ENCODE measurements around the gene UCN. TPM values are rescaled to one million over a fixed set of nuclear protein-coding genes. Genes with fewer than 3 reads are reported as not detected.

The UCN gene
- total and polyA plus RNA-seq, 4 donors: 0.79 to 4.6 (median 3.3) TPM

- H3K9me3 ChIP-seq (ENCODE audit: control insufficient read depth, insufficient read depth, low read length): no peaks in the 10 kb centered on the region
- peaks cover 26% of the 10 kb centered on the region for H3K36me3 ChIP-seq (ENCODE audit: control insufficient read depth, insufficient read depth, low read length)
- no peaks in the 10 kb centered on the region for H3K27me3 ChIP-seq (ENCODE audit: control insufficient read depth, insufficient read depth, low read length)
- no peaks in the 10 kb centered on the region for H3K4me1 ChIP-seq (ENCODE audit: control insufficient read depth, insufficient read depth, low read length)
- DNase-seq (ENCODE audit: low read depth in 4 of 6, low spot score in 6 of 6): peak in 1 of 6 donors; percentile 26
- no peak overlapping the region for H3K27ac ChIP-seq (ENCODE audit: low read depth, low read length)
- no peak overlapping the region for H3K4me3 ChIP-seq (ENCODE audit: low read depth, low read length)
- 81% methylated on average over 11 of the region's 12 CpGs for WGBS (ENCODE audit: insufficient coverage)
Measured at GRCh38 chr2:27316655-27317412, 8.6 kb upstream of the UCN start.

- no peak overlapping the region for H3K4me3 ChIP-seq (ENCODE audit: low read depth, low read length)
- H3K4me1 ChIP-seq (ENCODE audit: control insufficient read depth, insufficient read depth, low read length): no peaks in the 10 kb centered on the region
- no peaks in the 10 kb centered on the region for H3K27me3 ChIP-seq (ENCODE audit: control insufficient read depth, insufficient read depth, low read length)
- H3K36me3 ChIP-seq (ENCODE audit: control insufficient read depth, insufficient read depth, low read length): peaks cover 34% of the 10 kb centered on the region
- no peak overlapping the region for H3K27ac ChIP-seq (ENCODE audit: low read depth, low read length)
- DNase-seq (ENCODE audit: low read depth in 4 of 6, low spot score in 6 of 6): no peak
- 71% methylated on average over 4 of the region's 8 CpGs for WGBS (ENCODE audit: insufficient coverage)
- no peaks in the 10 kb centered on the region for H3K9me3 ChIP-seq (ENCODE audit: control insufficient read depth, insufficient read depth, low read length)
Measured at GRCh38 chr2:27315122-27315521, 6.9 kb upstream of the UCN start.

DNA sequence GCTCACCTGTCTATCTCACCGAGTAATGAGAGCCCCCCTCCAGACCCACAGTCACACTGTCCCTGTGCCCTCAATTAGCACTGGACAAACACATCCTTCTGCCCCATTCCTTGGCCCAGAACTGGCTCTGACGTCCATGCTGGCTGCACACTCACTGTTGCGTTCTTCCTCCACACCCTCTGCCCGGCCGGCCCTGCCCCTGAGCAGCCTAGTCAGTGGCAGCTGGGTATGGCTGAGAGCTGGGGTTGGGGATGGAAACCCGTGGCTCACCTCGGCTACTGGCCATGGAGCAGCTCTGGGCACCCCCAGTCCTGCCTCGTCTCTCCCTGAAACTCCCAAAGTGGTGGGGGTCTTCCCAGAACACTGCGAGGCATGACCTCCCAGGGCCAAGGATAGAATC is 6.5 kb upstream of the UCN start:
- WGBS (ENCODE audit: insufficient coverage): 90% methylated on average over 7 of the region's 9 CpGs
- no peak for DNase-seq (ENCODE audit: low read depth in 4 of 6, low spot score in 6 of 6)
- H3K27ac ChIP-seq (ENCODE audit: low read depth, low read length): no peak overlapping the region
- peaks cover 30% of the 10 kb centered on the region for H3K36me3 ChIP-seq (ENCODE audit: control insufficient read depth, insufficient read depth, low read length)
- no peaks in the 10 kb centered on the region for H3K9me3 ChIP-seq (ENCODE audit: control insufficient read depth, insufficient read depth, low read length)
- no peak overlapping the region for H3K4me3 ChIP-seq (ENCODE audit: low read depth, low read length)
- H3K4me1 ChIP-seq (ENCODE audit: control insufficient read depth, insufficient read depth, low read length): no peaks in the 10 kb centered on the region
- no peaks in the 10 kb centered on the region for H3K27me3 ChIP-seq (ENCODE audit: control insufficient read depth, insufficient read depth, low read length)

DNA sequence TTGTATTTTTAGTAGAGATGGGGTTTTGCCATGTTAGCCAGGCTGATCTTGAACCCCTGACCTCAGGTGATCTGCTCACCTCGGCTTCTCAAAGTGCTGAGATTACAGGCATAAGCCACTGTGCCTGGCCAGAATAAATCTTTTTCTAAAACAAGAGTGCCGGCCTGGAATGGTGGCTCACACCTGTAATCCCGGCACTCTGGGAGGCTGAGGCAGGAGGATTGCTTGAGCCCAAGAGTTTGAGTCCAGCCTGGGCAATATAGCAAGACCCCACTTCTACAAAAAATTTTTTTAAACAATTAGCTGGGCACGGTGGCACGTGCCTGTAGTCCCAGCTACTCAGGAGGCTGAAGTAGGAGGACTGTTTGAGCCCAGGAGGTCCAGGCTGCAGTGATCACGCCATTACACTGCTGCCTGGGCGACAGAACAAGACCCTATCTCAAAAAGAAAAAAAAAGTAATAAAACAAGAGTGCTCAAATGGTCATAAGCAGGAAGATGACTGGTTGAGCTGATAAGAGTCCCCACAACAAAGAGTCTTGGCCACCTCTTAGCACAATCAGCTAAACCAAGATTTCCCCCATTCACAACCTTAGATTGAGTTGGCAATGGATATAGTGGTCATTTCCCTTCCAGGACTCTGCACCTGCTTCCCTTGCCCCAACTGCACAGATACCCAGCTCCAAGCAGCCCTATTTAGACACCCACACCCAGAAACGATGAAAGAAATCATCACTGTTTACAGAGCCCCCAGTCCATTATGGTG is 5.8 kb upstream of the UCN start:
- H3K4me3 ChIP-seq (ENCODE audit: low read depth, low read length): no peak overlapping the region
- H3K27me3 ChIP-seq (ENCODE audit: control insufficient read depth, insufficient read depth, low read length): no peaks in the 10 kb centered on the region
- WGBS (ENCODE audit: insufficient coverage): 100% methylated on average over 1 of the region's 8 CpGs
- H3K36me3 ChIP-seq (ENCODE audit: control insufficient read depth, insufficient read depth, low read length): peaks cover 32% of the 10 kb centered on the region
- H3K9me3 ChIP-seq (ENCODE audit: control insufficient read depth, insufficient read depth, low read length): no peaks in the 10 kb centered on the region
- H3K4me1 ChIP-seq (ENCODE audit: control insufficient read depth, insufficient read depth, low read length): no peaks in the 10 kb centered on the region
- no peak overlapping the region for H3K27ac ChIP-seq (ENCODE audit: low read depth, low read length)
- DNase-seq (ENCODE audit: low read depth in 4 of 6, low spot score in 6 of 6): no peak

DNA sequence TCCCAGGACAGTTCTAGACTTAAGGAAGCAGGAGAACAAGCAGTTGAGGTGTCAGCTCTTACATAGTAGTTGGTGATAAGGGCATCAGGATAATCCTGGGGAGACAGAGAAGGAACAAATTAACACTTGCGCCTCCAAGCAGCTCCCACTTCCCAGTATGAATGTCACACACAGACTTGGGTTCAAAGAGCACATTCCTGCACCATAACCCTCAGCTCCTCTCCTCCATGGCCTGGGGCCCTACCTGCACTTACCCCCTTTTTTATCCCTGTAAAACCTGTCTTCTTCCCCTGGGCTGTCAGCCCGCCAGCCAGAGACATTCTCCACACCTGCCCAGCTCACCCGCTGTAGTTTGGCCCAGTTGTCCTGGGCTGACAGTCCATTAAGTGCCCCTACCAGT is 3.9 kb upstream of the UCN start:
- Histone ChIP-seq H3K27ac (ENCODE audit: low read depth, low read length) (no peak overlapping the region), H3K4me3 (ENCODE audit: low read depth, low read length) (no peak overlapping the region), H3K9me3 (ENCODE audit: control insufficient read depth, insufficient read depth, low read length) (no peaks in the 10 kb centered on the region), H3K27me3 (ENCODE audit: control insufficient read depth, insufficient read depth, low read length) (peaks cover 15% of the 10 kb centered on the region), H3K4me1 (ENCODE audit: control insufficient read depth, insufficient read depth, low read length) (peaks cover 13% of the 10 kb centered on the region), H3K36me3 (ENCODE audit: control insufficient read depth, insufficient read depth, low read length) (peaks cover 38% of the 10 kb centered on the region)
- 95% methylated on average over 3 of the region's 3 CpGs for WGBS (ENCODE audit: insufficient coverage)
- no peak for DNase-seq (ENCODE audit: low read depth in 4 of 6, low spot score in 6 of 6)

DNA sequence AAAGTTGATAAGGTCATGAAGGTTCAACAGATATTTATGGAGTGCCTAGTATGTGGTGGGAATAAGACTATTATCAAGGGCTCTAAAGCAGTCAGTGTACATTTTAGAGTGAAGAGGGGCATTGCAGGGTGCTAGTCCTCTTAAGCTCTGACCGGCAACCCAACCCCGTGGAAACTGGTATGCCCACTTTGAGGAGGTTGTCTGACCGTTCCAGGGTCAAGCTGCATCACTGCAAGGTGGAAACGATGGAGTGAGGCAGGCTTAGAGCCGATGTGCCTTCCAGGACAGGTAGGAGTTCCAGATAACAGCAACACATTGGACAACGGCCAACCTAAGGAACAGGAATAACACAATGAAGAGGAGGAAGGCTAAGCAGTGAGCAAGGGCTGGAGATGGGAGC is 1.4 kb upstream of the UCN start:
- WGBS (ENCODE audit: insufficient coverage): 95% methylated on average over 6 of the region's 6 CpGs
- Histone ChIP-seq H3K27me3 (ENCODE audit: control insufficient read depth, insufficient read depth, low read length) (peaks cover 40% of the 10 kb centered on the region), H3K9me3 (ENCODE audit: control insufficient read depth, insufficient read depth, low read length) (no peaks in the 10 kb centered on the region), H3K27ac (ENCODE audit: low read depth, low read length) (no peak overlapping the region), H3K4me3 (ENCODE audit: low read depth, low read length) (no peak overlapping the region), H3K4me1 (ENCODE audit: control insufficient read depth, insufficient read depth, low read length) (peaks cover 26% of the 10 kb centered on the region), H3K36me3 (ENCODE audit: control insufficient read depth, insufficient read depth, low read length) (peaks cover 24% of the 10 kb centered on the region)
- DNase-seq (ENCODE audit: low read depth in 4 of 6, low spot score in 6 of 6): no peak

- Histone ChIP-seq H3K9me3 (ENCODE audit: control insufficient read depth, insufficient read depth, low read length) (no peaks in the 10 kb centered on the region), H3K27me3 (ENCODE audit: control insufficient read depth, insufficient read depth, low read length) (peaks cover 41% of the 10 kb centered on the region), H3K36me3 (ENCODE audit: control insufficient read depth, insufficient read depth, low read length) (peaks cover 23% of the 10 kb centered on the region), H3K4me3 (ENCODE audit: low read depth, low read length) (peak overlapping the region; percentile 5), H3K27ac (ENCODE audit: low read depth, low read length) (no peak overlapping the region), H3K4me1 (ENCODE audit: control insufficient read depth, insufficient read depth, low read length) (peaks cover 31% of the 10 kb centered on the region)
- 4% methylated on average over 74 of the region's 75 CpGs for WGBS (ENCODE audit: insufficient coverage)
- DNase-seq (ENCODE audit: low read depth in 4 of 6, low spot score in 6 of 6): peak in 2 of 6 donors; percentile 35 to 37
Measured at GRCh38 chr2:27307545-27308358, 493 bp downstream of the UCN start.

DNA sequence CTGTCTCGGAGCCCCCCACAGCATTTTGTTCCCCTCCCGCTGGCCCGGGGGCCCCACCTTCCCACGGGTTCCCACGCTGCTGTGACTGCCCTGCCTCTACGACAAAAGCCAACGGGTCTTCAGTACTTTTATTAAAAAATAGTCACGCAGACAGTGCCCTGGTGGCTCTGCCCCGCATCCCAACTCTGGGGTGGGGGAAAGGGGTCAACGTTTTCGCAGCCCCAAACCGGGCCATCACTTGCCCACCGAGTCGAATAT is 1.0 kb downstream of the UCN start:
- Histone ChIP-seq H3K9me3 (ENCODE audit: control insufficient read depth, insufficient read depth, low read length) (no peaks in the 10 kb centered on the region), H3K36me3 (ENCODE audit: control insufficient read depth, insufficient read depth, low read length) (peaks cover 22% of the 10 kb centered on the region), H3K27ac (ENCODE audit: low read depth, low read length) (no peak overlapping the region), H3K4me3 (ENCODE audit: low read depth, low read length) (no peak overlapping the region), H3K4me1 (ENCODE audit: control insufficient read depth, insufficient read depth, low read length) (peaks cover 31% of the 10 kb centered on the region), H3K27me3 (ENCODE audit: control insufficient read depth, insufficient read depth, low read length) (peaks cover 41% of the 10 kb centered on the region)
- no peak for DNase-seq (ENCODE audit: low read depth in 4 of 6, low spot score in 6 of 6)
- WGBS (ENCODE audit: insufficient coverage): 13% methylated on average over 12 of the region's 14 CpGs

- H3K4me3 ChIP-seq (ENCODE audit: low read depth, low read length): no peak overlapping the region
- 4% methylated on average over 44 of the region's 51 CpGs for WGBS (ENCODE audit: insufficient coverage)
- H3K27ac ChIP-seq (ENCODE audit: low read depth, low read length): no peak overlapping the region
- H3K4me1 ChIP-seq (ENCODE audit: control insufficient read depth, insufficient read depth, low read length): peaks cover 31% of the 10 kb centered on the region
- peaks cover 41% of the 10 kb centered on the region for H3K27me3 ChIP-seq (ENCODE audit: control insufficient read depth, insufficient read depth, low read length)
- H3K36me3 ChIP-seq (ENCODE audit: control insufficient read depth, insufficient read depth, low read length): peaks cover 17% of the 10 kb centered on the region
- DNase-seq (ENCODE audit: low read depth in 4 of 6, low spot score in 6 of 6): peak in 1 of 6 donors; percentile 10
- no peaks in the 10 kb centered on the region for H3K9me3 ChIP-seq (ENCODE audit: control insufficient read depth, insufficient read depth, low read length)
Measured at GRCh38 chr2:27306573-27307286, 1.5 kb downstream of the UCN start.

Measured in spinal cord (tissue), 10 donors.